GM12878 (cell line): ENCODE results near the gene KRT14. TPM values are rescaled to one million over a fixed set of nuclear protein-coding genes. Genes with fewer than 3 reads are reported as not detected.

ENCODE experiments used
- ATAC-seq: fragments of 200-7000 bp; cut with Tn5 transposase; 3 replicates; pipeline ENCODE4 v1.9.1; 2020; ENCODE audit warnings: mild to moderate bottlenecking, moderate library complexity
- BruUV-seq: library from RNA; stranded (reverse); fragments of 400-500 nt; replicated peaks from 2 replicates; lab custom pipeline; 2021; lab: Mats Ljungman, UMichigan
- CTCF ChIA-PET: fragments of 300-600 bp; sonication (Branson Sonifier 250); formaldehyde crosslinking; extraction: SDS; loops from one replicate; lab custom pipeline; 2021; ENCODE audit warnings: inconsistent platforms; lab: Yijun Ruan, JAX
- POLR2A ChIA-PET: fragments of 350-600 bp; formaldehyde crosslinking; extraction: SDS; loops from one replicate; lab custom pipeline; 2021; ENCODE audit warnings: inconsistent platforms; lab: Charles Lee
- RAD21 ChIA-PET: fragments of 300-600 bp; sonication (Branson Sonifier 250); formaldehyde crosslinking; loops from one replicate; lab custom pipeline; 2023; ENCODE audit warnings: antibody characterized with exemption; ENCODE audit not compliant: unreplicated experiment; lab: Charles Lee
- SMC1A ChIA-PET: fragments of 300-600 bp; sonication (Branson Sonifier 250); formaldehyde crosslinking; loops from one replicate; lab custom pipeline; 2023; ENCODE audit not compliant: unreplicated experiment, uncharacterized antibody; lab: Charles Lee
- DNase-seq: peaks from one replicate; pipeline ENCODE4 v3.0.0-alpha.2; 2011; ENCODE audit warnings: low read depth, low spot score
- FAIRE-seq: peaks from 3 replicates; lab custom pipeline; 2011; peaks lifted over from hg19 to GRCh38; lab: Jason Lieb, UNC
- H2AFZ ChIP-seq: 2 replicates; pipeline ENCODE4 v1.6.0; 2011; ENCODE audit warnings: low read depth, low read length, control low read depth; ENCODE audit not compliant: control insufficient read depth
- H3K27ac ChIP-seq: 2 replicates; pipeline ENCODE4 v1.5.1; 2011; ENCODE audit warnings: control low read depth; ENCODE audit not compliant: control insufficient read depth, insufficient read depth
- H3K27me3 ChIP-seq, 2 experiments: replicated peaks in 1 of 2; 2 replicates each; pipeline versions ENCODE4 v1.6.0 to v1.6.1; 2011; ENCODE audit warnings: low read length in 1 of 2; ENCODE audit not compliant: control insufficient read depth in 2 of 2, insufficient read depth in 2 of 2
- H3K36me3 ChIP-seq, 2 experiments: 2 replicates each; pipeline ENCODE4 v1.5.1; 2011; ENCODE audit warnings: low read length in 1 of 2; ENCODE audit not compliant: control insufficient read depth in 2 of 2, insufficient read depth in 2 of 2
- H3K4me1 ChIP-seq: 2 replicates; pipeline ENCODE4 v1.6.1; 2011; ENCODE audit warnings: mild to moderate bottlenecking, low read length, moderate library complexity, mixed read lengths; ENCODE audit not compliant: control insufficient read depth, insufficient read depth
- H3K4me2 ChIP-seq: 2 replicates; pipeline ENCODE4 v1.6.0; 2011; ENCODE audit warnings: control low read depth; ENCODE audit not compliant: control insufficient read depth, insufficient read depth
- H3K4me3 ChIP-seq: fragments of 200-600 bp; sonication (generic); 2 replicates; pipeline ENCODE4 v1.5.1; 2016
- H3K79me2 ChIP-seq: 2 replicates; pipeline ENCODE4 v1.6.0; 2011; ENCODE audit warnings: low read length; ENCODE audit not compliant: control insufficient read depth, insufficient read depth
- H3K9ac ChIP-seq: 2 replicates; pipeline ENCODE4 v1.8.0; 2011; ENCODE audit warnings: low read length, control low read depth, mixed read lengths; ENCODE audit not compliant: control insufficient read depth, insufficient read depth
- H3K9me3 ChIP-seq: replicated peaks from 3 replicates; pipeline ENCODE4 v1.5.1; 2011; ENCODE audit warnings: mild to moderate bottlenecking, low read length; ENCODE audit not compliant: control insufficient read depth, insufficient read depth
- H4K20me1 ChIP-seq: 2 replicates; pipeline ENCODE4 v1.6.0; 2011; ENCODE audit not compliant: control insufficient read depth, insufficient read depth
- ASH2L ChIP-seq: fragments of 300-600, 200-600 bp; sonication (generic); IDR thresholded peaks from 2 replicates; pipeline ENCODE4 v1.6.1; 2017; ENCODE audit warnings: low read depth, mild to moderate bottlenecking, borderline replicate concordance
- E2F8 ChIP-seq: fragments of 450-650 bp; IDR thresholded peaks from 2 replicates; pipeline ENCODE4 v1.6.1; 2018; ENCODE audit warnings: mild to moderate bottlenecking, low read depth, moderate library complexity; ENCODE audit not compliant: partially characterized antibody
- FOS ChIP-seq: IDR thresholded peaks from 3 replicates; pipeline ENCODE4 v1.6.1; 2011; ENCODE audit warnings: borderline replicate concordance; ENCODE audit not compliant: insufficient read length; ENCODE audit errors: extremely low read depth
- HDGF ChIP-seq: fragments of 450-650 bp; IDR thresholded peaks from 2 replicates; pipeline ENCODE4 v1.6.1; 2016; ENCODE audit warnings: antibody characterized with exemption
- IKZF2 ChIP-seq, 2 experiments: fragments of 450-650 bp; IDR thresholded peaks; 2 replicates each; pipeline ENCODE4 v1.6.1; 2017; ENCODE audit warnings: mild to moderate bottlenecking in 2 of 2, moderate library complexity in 2 of 2
- IRF4 ChIP-seq: IDR thresholded peaks from 2 replicates; pipeline ENCODE4 v1.6.1; 2011; ENCODE audit warnings: low read depth, low read length
- IRF5 ChIP-seq: fragments of 450-650 bp; IDR thresholded peaks from 2 replicates; pipeline ENCODE4 v1.6.1; 2017; ENCODE audit warnings: borderline replicate concordance
- KDM1A ChIP-seq: fragments of 200-600 bp; sonication (generic); IDR thresholded peaks from 2 replicates; pipeline ENCODE4 v1.6.1; 2016; ENCODE audit warnings: borderline replicate concordance
- LARP7 ChIP-seq: fragments of 450-650 bp; IDR thresholded peaks from 2 replicates; pipeline ENCODE4 v1.6.1; 2017; ENCODE audit warnings: mild to moderate bottlenecking
- MYB ChIP-seq: fragments of 150-350 bp; IDR thresholded peaks from 2 replicates; pipeline ENCODE4 v1.6.1; 2014; ENCODE audit warnings: mild to moderate bottlenecking, low read depth, low read length, borderline replicate concordance
- PAX8 ChIP-seq: fragments of 450-650 bp; IDR thresholded peaks from 2 replicates; pipeline ENCODE4 v1.6.1; 2017; ENCODE audit warnings: mild to moderate bottlenecking, moderate library complexity
- RBBP5 ChIP-seq: fragments of 200-600 bp; sonication (generic); conservative IDR thresholded peaks from 2 replicates; pipeline ENCODE4 v1.6.1; 2016
- RFX5 ChIP-seq: IDR thresholded peaks from 2 replicates; pipeline ENCODE4 v1.6.1; 2011; ENCODE audit warnings: low read depth, low read length, improper control_type of control experiment
- SPI1 ChIP-seq: IDR thresholded peaks from 2 replicates; pipeline ENCODE4 v1.6.1; 2011; ENCODE audit warnings: low read depth, mild to moderate bottlenecking, low read length, moderate library complexity, borderline replicate concordance; ENCODE audit not compliant: insufficient read depth
- SRF ChIP-seq, 2 experiments: IDR thresholded peaks; 2 replicates each; pipeline ENCODE4 v1.6.1; 2011; ENCODE audit warnings: low read depth in 2 of 2, low read length in 2 of 2, mild to moderate bottlenecking in 1 of 2, moderate library complexity in 1 of 2
- STAT1 ChIP-seq: fragments of 450-650 bp; conservative IDR thresholded peaks from 2 replicates; pipeline ENCODE4 v1.6.1; 2014; ENCODE audit warnings: antibody characterized with exemption, mild to moderate bottlenecking
- TARDBP ChIP-seq: IDR thresholded peaks from 2 replicates; pipeline ENCODE4 v1.6.1; 2016; ENCODE audit warnings: borderline replicate concordance
- ZZZ3 ChIP-seq: IDR thresholded peaks from 2 replicates; pipeline ENCODE4 v1.6.1; 2011; ENCODE audit warnings: low read depth; ENCODE audit not compliant: control insufficient read depth, insufficient read length
- WGBS: methylation state at CpG from one replicate; pipeline ENCODE4 v1.1.6; 2016; ENCODE audit warnings: low lambda C conversion rate; ENCODE audit not compliant: insufficient replicate concordance, insufficient coverage; ENCODE audit errors: missing lambda C conversion rate; 5-methylcytosine and 5-hydroxymethylcytosine counted together
- in situ Hi-C: fragments of 300-500 bp; cut with MboI; formaldehyde crosslinking; loops from 9 replicates; pipeline ENCODE4 v1.14.3; 2018; ENCODE audit warnings: mixed read lengths
- intact Hi-C: fragments of 100-400 bp; cut with micrococcal nuclease; formaldehyde crosslinking; loops from one replicate; pipeline ENCODE4 v1.14.2; 2022; ENCODE audit not compliant: unreplicated experiment
- polyA plus RNA-seq, 11 experiments: library from polyadenylated mRNA; depleted of rRNA in 4 of 11; unstranded in 6 of 11; stranded (reverse) in 5 of 11; fragments of >200 nt; fragmentation: Nextera tagmentation in 4 of 11; fragmentation: Illumina TruSeq in 1 of 11; extraction: Ambion mirVana in 4 of 11; extraction: Trizol in 1 of 11; gene quantifications; 1 replicate in 1 of 11; 2 replicates in 10 of 11; pipeline versions ENCODE4 v1.2.1 to v1.2.3, GENCODE V29; 2011 to 2016; ENCODE audit warnings: inconsistent platforms in 2 of 11, missing spikeins in 2 of 11, low read depth in 1 of 11
- total RNA-seq, 4 experiments: library from RNA; depleted of rRNA in 3 of 4; stranded (reverse); fragments of >200 nt in 3 of 4; fragmentation: Illumina TruSeq in 1 of 4; extraction: Trizol in 1 of 4; gene quantifications; 2 replicates each; pipeline versions ENCODE4 v1.2.1 to v1.2.3, GENCODE V29; 2013 to 2021
- TF ChIP-seq, protein P1 (sequence below): fragments of 450-650 bp; IDR thresholded peaks from 2 replicates; pipeline ENCODE4 v1.6.1; 2017; ENCODE audit warnings: mild to moderate bottlenecking

Gene KRT14
- total and polyA plus RNA-seq, 10 of the 15 experiments (the other 5 are each of a cell fraction or from before 2014, with no cell fraction given) = 1.5 TPM; not detected in 9

DNA sequence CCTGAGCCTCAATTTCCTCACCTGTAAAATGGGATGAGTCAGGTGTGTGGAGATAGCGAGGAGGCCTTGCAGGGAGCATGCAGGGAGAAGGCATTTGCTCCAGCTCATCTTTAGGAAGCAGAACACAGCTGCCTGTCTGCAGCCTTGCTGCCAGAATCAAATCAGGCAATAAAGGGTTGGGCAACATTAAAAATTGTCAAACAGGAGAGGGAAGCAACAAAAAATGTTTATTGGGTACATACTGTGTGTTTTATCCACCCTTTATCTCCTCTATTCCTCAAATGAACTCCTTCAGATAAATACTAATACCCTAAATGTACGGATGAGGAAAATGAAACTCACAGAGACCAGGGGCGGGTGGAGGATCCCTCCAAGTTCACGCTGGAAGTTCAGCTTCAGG is 13.6 kb upstream of the KRT14 start (continued):
- TF ChIP-seq E2F8 = no peak

- in situ Hi-C loops (no loop called here), intact Hi-C loops (no loop called here)
- H3K27ac ChIP-seq = no peak overlapping the region
- no peaks in the 10 kb centered on the region; a peak in 1 of 4 replicates for H3K27me3 ChIP-seq
- POLR2A ChIA-PET = no interaction called here
- H3K9ac ChIP-seq = no peak overlapping the region
- H3K4me3 ChIP-seq = no peak overlapping the region
- no peaks in the 10 kb centered on the region for H3K79me2 ChIP-seq
- WGBS = 0% methylated on average over 1 of the region's 1 CpG
- FAIRE-seq (no peak), ATAC-seq (no peak), DNase-seq (no peak)
- RAD21 ChIA-PET = no interaction called here
- H4K20me1 ChIP-seq = no peaks in the 10 kb centered on the region
- no peaks in the 10 kb centered on the region for H3K9me3 ChIP-seq
- H2AFZ ChIP-seq = no peak overlapping the region
- SMC1A ChIA-PET = no interaction called here
- no peaks in the 10 kb centered on the region for H3K4me1 ChIP-seq
- no peak for TF ChIP-seq TARDBP
- TF ChIP-seq ZZZ3 = no peak
- no peak for TF ChIP-seq LARP7
- TF ChIP-seq IRF5 = no peak
- no peak for TF ChIP-seq IKZF2 (IDR thresholded peaks at IDR 0.05)
- TF ChIP-seq KDM1A = no peak
- no peak for TF ChIP-seq HDGF
- TF ChIP-seq MYB = no peak
- TF ChIP-seq IRF4 = no peak
- TF ChIP-seq STAT1 = no peak
- no peak for TF ChIP-seq PAX8
- TF ChIP-seq ASH2L = no peak
- TF ChIP-seq SRF (IDR thresholded peaks at IDR 0.05; ENCODE audit: low read depth in 2 of 2, low read length in 2 of 2) = no peak
- no peak for TF ChIP-seq RBBP5
- TF ChIP-seq RFX5 = no peak
- TF ChIP-seq SPI1 = no peak
- TF ChIP-seq, protein P1, sequence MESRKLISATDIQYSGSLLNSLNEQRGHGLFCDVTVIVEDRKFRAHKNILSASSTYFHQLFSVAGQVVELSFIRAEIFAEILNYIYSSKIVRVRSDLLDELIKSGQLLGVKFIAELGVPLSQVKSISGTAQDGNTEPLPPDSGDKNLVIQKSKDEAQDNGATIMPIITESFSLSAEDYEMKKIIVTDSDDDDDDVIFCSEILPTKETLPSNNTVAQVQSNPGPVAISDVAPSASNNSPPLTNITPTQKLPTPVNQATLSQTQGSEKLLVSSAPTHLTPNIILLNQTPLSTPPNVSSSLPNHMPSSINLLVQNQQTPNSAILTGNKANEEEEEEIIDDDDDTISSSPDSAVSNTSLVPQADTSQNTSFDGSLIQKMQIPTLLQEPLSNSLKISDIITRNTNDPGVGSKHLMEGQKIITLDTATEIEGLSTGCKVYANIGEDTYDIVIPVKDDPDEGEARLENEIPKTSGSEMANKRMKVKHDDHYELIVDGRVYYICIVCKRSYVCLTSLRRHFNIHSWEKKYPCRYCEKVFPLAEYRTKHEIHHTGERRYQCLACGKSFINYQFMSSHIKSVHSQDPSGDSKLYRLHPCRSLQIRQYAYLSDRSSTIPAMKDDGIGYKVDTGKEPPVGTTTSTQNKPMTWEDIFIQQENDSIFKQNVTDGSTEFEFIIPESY = no peak
- no peak for TF ChIP-seq FOS
- no peaks in the 10 kb centered on the region for H3K36me3 ChIP-seq
- no TSS peak for BruUV-seq
- CTCF ChIA-PET = no interaction called here
- no peak overlapping the region for H3K4me2 ChIP-seq
Measured at GRCh38 chr17:41599680-41600079, 13.0 kb upstream of the KRT14 start.
